ENCODE measurements around the gene PITHD1.

DNA sequence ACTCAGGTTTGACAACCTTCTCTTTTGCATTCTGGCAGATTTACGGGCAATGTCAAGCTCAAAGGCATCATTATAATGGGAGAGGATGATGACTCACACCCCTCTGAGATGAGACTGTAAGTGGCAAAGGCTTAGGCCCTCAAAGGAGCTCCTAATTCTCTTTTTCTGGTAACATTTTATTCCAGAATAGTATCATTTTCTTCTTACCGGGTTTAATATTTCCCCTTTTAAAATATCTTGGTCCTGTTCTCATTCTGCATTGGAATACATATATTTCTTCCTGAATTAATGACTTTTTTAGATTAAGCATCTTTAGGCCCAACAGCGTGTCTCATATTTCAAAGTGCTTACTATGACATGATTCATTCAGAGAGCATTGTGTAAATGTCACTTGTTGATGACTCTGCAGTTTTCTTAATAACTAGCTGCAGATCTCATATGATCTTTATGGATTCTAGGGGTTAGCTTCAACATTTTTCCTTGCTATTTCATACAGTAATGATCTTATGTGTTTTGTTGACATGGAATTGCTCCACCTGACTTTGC, 1.7 kb downstream of the PITHD1 start:
- TF ChIP-seq, protein P1, sequence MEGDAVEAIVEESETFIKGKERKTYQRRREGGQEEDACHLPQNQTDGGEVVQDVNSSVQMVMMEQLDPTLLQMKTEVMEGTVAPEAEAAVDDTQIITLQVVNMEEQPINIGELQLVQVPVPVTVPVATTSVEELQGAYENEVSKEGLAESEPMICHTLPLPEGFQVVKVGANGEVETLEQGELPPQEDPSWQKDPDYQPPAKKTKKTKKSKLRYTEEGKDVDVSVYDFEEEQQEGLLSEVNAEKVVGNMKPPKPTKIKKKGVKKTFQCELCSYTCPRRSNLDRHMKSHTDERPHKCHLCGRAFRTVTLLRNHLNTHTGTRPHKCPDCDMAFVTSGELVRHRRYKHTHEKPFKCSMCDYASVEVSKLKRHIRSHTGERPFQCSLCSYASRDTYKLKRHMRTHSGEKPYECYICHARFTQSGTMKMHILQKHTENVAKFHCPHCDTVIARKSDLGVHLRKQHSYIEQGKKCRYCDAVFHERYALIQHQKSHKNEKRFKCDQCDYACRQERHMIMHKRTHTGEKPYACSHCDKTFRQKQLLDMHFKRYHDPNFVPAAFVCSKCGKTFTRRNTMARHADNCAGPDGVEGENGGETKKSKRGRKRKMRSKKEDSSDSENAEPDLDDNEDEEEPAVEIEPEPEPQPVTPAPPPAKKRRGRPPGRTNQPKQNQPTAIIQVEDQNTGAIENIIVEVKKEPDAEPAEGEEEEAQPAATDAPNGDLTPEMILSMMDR (IDR thresholded peaks at IDR 0.05), result no peak
- no peak for TF ChIP-seq POLR2A (IDR thresholded peaks at IDR 0.05)
